ENCODE measurements around the gene SEMA5B.

DNA sequence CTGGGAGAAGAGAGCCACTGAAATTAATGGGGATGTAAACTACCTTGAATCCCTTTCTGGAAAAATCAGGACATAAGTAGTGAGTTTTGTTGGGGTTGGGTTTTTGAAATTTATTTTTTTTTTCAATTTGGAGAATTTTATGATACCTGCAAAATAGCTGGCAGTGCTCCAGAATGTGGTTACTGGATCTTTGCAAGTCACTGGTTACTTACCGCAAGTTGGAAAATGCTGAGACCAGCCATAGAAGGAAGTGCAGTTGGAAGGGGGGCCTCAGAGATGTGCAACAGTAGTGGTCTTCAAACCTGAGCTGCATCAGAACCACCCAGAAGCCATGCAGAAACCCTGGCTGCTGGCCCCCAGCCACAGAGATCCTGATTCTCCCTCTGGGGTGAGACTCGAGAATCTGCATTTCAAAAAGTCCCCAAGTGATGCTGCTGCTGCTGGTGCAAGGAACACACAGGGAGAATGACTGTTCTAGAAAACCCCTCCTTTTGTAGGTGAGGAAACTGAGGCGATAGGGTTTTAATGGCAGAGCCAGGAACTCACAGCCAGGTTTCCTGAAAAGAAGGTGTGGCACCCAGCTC, 39.7 kb downstream of the SEMA5B start:
- TF ChIP-seq CEBPB (IDR thresholded peaks at IDR 0.05) = no peak
- no peak for TF ChIP-seq FOXM1 (IDR thresholded peaks at IDR 0.05; ENCODE audit: borderline replicate concordance, low read depth)
- TF ChIP-seq RAD21 (IDR thresholded peaks at IDR 0.05; ENCODE audit: low read depth) = no peak
- TF ChIP-seq ZBTB7A (IDR thresholded peaks at IDR 0.05; ENCODE audit: low read depth) = no peak
- TF ChIP-seq EP300 (IDR thresholded peaks at IDR 0.05; ENCODE audit: borderline replicate concordance) = no peak
- TF ChIP-seq, protein P1, sequence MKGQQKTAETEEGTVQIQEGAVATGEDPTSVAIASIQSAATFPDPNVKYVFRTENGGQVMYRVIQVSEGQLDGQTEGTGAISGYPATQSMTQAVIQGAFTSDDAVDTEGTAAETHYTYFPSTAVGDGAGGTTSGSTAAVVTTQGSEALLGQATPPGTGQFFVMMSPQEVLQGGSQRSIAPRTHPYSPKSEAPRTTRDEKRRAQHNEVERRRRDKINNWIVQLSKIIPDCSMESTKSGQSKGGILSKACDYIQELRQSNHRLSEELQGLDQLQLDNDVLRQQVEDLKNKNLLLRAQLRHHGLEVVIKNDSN (IDR thresholded peaks at IDR 0.05) = no peak
- no peak for TF ChIP-seq TAF1 (IDR thresholded peaks at IDR 0.05; ENCODE audit: low read depth)
- TF ChIP-seq, protein P2, sequence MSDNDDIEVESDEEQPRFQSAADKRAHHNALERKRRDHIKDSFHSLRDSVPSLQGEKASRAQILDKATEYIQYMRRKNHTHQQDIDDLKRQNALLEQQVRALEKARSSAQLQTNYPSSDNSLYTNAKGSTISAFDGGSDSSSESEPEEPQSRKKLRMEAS (IDR thresholded peaks at IDR 0.05) = no peak
- TF ChIP-seq TEAD4 (IDR thresholded peaks at IDR 0.05) = no peak
- no peak for TF ChIP-seq TCF12 (IDR thresholded peaks at IDR 0.05; ENCODE audit: low read depth)
- TF ChIP-seq EGR1 (IDR thresholded peaks at IDR 0.05) = no peak

All from Ishikawa (cell line).